GM23338 (cell line): ENCODE measurements around the gene SLC44A1. TPM values are rescaled to one million over a fixed set of nuclear protein-coding genes. Genes with fewer than 3 reads are reported as not detected.

Source experiments
- ATAC-seq: fragments of 200-7000 bp; cut with Tn5 transposase; 3 replicates; pipeline ENCODE4 v1.9.1; 2020
- DNase-seq: peaks from one replicate; pipeline ENCODE4 v3.0.0-alpha.2; 2015; ENCODE audit warnings: low spot score
- H2AFZ ChIP-seq: fragments of 200-600 bp; sonication (generic); 2 replicates; pipeline ENCODE4 v1.8.0; 2016; ENCODE audit warnings: antibody characterized with exemption, mild to moderate bottlenecking, moderate library complexity
- H3F3A ChIP-seq: fragments of 200-600 bp; sonication (generic); replicated peaks from 2 replicates; pipeline ENCODE4 v1.8.0; 2017; ENCODE audit warnings: antibody characterized with exemption, mixed run types, low read depth
- H3K27ac ChIP-seq: fragments of 200-600 bp; sonication (generic); 2 replicates; pipeline ENCODE4 v1.6.1; 2016; ENCODE audit warnings: low read depth
- H3K27me3 ChIP-seq: fragments of 200-600 bp; sonication (generic); 2 replicates; pipeline ENCODE4 v1.8.0; 2016; ENCODE audit warnings: mild to moderate bottlenecking, mixed run types, moderate library complexity; ENCODE audit not compliant: insufficient read depth
- H3K36me3 ChIP-seq: fragments of 200-600 bp; sonication (generic); 2 replicates; pipeline ENCODE4 v1.8.0; 2016; ENCODE audit warnings: mild to moderate bottlenecking; ENCODE audit not compliant: insufficient read depth
- H3K4me1 ChIP-seq: fragments of 200-600 bp; sonication (generic); 2 replicates; pipeline ENCODE4 v1.8.0; 2016; ENCODE audit warnings: mild to moderate bottlenecking, moderate library complexity; ENCODE audit not compliant: insufficient read depth
- H3K4me2 ChIP-seq: fragments of 200-600 bp; sonication (generic); 2 replicates; pipeline ENCODE4 v1.7.1; 2017; ENCODE audit warnings: mixed run types
- H3K4me3 ChIP-seq: fragments of 200-600 bp; sonication (generic); 2 replicates; pipeline ENCODE4 v1.6.1; 2016; ENCODE audit warnings: mixed run types
- H3K79me2 ChIP-seq: fragments of 200-600 bp; sonication (generic); replicated peaks from 2 replicates; pipeline ENCODE4 v1.8.0; 2017; ENCODE audit warnings: mild to moderate bottlenecking; ENCODE audit not compliant: insufficient read depth
- H3K9me2 ChIP-seq: fragments of 200-600 bp; sonication (generic); 2 replicates; pipeline ENCODE4 v1.8.0; 2017; ENCODE audit not compliant: insufficient read depth
- H4K20me1 ChIP-seq: fragments of 200-600 bp; sonication (generic); replicated peaks from 2 replicates; pipeline ENCODE4 v1.8.0; 2017; ENCODE audit warnings: mild to moderate bottlenecking; ENCODE audit not compliant: insufficient read depth
- H3K27ac Mint-ChIP-seq: 2 replicates; pipeline ENCODE4 v1.8.0; 2020; ENCODE audit warnings: inconsistent platforms, mild to moderate bottlenecking, moderate library complexity, mixed read lengths
- H3K27me3 Mint-ChIP-seq: 3 replicates; pipeline ENCODE4 v1.8.0; 2022; ENCODE audit warnings: low read depth, mild to moderate bottlenecking, moderate library complexity, mixed read lengths, inconsistent platforms; ENCODE audit not compliant: insufficient read depth, poor library complexity
- H3K36me3 Mint-ChIP-seq: 3 replicates; pipeline ENCODE4 v1.8.0; 2021; ENCODE audit warnings: low read depth, mild to moderate bottlenecking, inconsistent platforms, moderate library complexity, mixed read lengths
- H3K4me1 Mint-ChIP-seq: 3 replicates; pipeline ENCODE4 v1.8.0; 2020; ENCODE audit warnings: mild to moderate bottlenecking, inconsistent platforms, mixed read lengths
- H3K4me3 Mint-ChIP-seq: 3 replicates; pipeline ENCODE4 v1.8.0; 2021; ENCODE audit warnings: moderate library complexity, mild to moderate bottlenecking, inconsistent platforms, mixed read lengths
- H3K9me3 Mint-ChIP-seq: 3 replicates; pipeline ENCODE4 v1.8.0; 2020; ENCODE audit warnings: moderate library complexity, mild to moderate bottlenecking, inconsistent platforms, mixed read lengths
- CREB1 ChIP-seq: fragments of 250-450 bp; sonication (Bioruptor Pico); IDR thresholded peaks from 2 replicates; pipeline ENCODE4 v1.5.0; 2020; ENCODE audit warnings: low read depth, mild to moderate bottlenecking, moderate library complexity
- CTCF ChIP-seq, 2 experiments: fragments of 200-600 bp in 1 of 2; sonication (generic) in 1 of 2; conservative IDR thresholded peaks; 2 replicates each; pipeline versions ENCODE4 v1.5.1 to v1.6.1; 2016 to 2017; ENCODE audit warnings: antibody characterized with exemption in 2 of 2, low read depth in 2 of 2, mild to moderate bottlenecking in 2 of 2, moderate library complexity in 1 of 2
- EZH2phosphoT487 ChIP-seq: fragments of 200-600 bp; sonication (generic); IDR thresholded peaks from one replicate; pipeline ENCODE4 v1.8.1; 2018; ENCODE audit warnings: antibody characterized with exemption; ENCODE audit not compliant: unreplicated experiment
- JUNB ChIP-seq: IDR thresholded peaks from one replicate; pipeline ENCODE4 v1.6.1; 2016; ENCODE audit warnings: antibody characterized with exemption; ENCODE audit not compliant: unreplicated experiment
- ZNF462 ChIP-seq: fragments of 250-450 bp; sonication (Bioruptor Pico); IDR thresholded peaks from 2 replicates; pipeline ENCODE4 v1.5.0; 2020; ENCODE audit warnings: mild to moderate bottlenecking, moderate library complexity
- polyA plus RNA-seq: library from polyadenylated mRNA; unstranded; fragments of >200 nt; fragmentation: Nextera tagmentation; extraction: Ambion mirVana; gene quantifications from 2 replicates; pipeline ENCODE4 v1.2.1, GENCODE V29; 2016
- total RNA-seq: library from RNA; depleted of rRNA; stranded (reverse); fragments of >200 nt; shearing (Covaris generic); gene quantifications from 2 replicates; pipeline ENCODE4 v1.2.3, GENCODE V29; 2014

SLC44A1 gene
- total and polyA plus RNA-seq, 2 experiments from 2014 or later: 14.9 to 75.0 TPM

DNA sequence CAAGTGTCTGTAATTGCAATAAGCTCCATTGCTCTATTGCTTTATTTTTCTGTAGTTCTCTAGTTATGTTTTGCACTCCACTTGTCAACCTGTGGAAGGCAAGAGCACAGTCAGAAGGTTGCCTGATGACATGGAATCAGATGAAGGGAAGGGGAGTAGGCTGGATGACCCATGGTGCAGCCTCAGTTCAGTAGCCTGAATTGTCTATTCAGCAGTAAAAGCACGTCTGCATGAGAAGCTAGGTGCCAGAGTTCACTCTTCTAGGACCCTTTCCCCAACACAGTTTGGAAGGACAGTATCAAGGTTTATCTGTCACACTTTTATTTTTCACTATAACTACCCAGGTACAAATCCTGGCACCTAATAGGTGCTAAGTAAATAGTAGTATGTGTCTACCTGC lies 39.3 kb downstream of the SLC44A1 start:
- Histone ChIP-seq H3K4me2 (no peak overlapping the region), H3K79me2 (peaks cover 86% of the 10 kb centered on the region), H2AFZ (no peak overlapping the region), H4K20me1 (no peaks in the 10 kb centered on the region), H3K9me2 (no peaks in the 10 kb centered on the region), H3K36me3 (no peaks in the 10 kb centered on the region), H3F3A (peaks cover 3% of the 10 kb centered on the region; the same call in 1 of the 2 replicates), H3K27me3 (no peaks in the 10 kb centered on the region), H3K4me3 (no peak overlapping the region), H3K27ac (no peak overlapping the region), H3K4me1 (peaks cover 41% of the 10 kb centered on the region)
- no peak for DNase-seq
- no peak for ATAC-seq
- Mint-ChIP-seq H3K27ac (no peak overlapping the region), H3K9me3 (no peaks in the 10 kb centered on the region), H3K4me1 (peaks cover 35% of the 10 kb centered on the region), H3K36me3 (no peaks in the 10 kb centered on the region), H3K4me3 (no peak overlapping the region), H3K27me3 (peaks cover 2% of the 10 kb centered on the region)
- TF ChIP-seq JUNB (no peak), CTCF (conservative IDR thresholded peaks at IDR 0.05; ENCODE audit: low read depth in 2 of 2) (no peak), CREB1 (CRISPR knock-in tag) (no peak), EZH2phosphoT487 (no peak), ZNF462 (CRISPR knock-in tag) (no peak)
